Measurements from ENCODE around the gene TMEM53. TPM values are rescaled to one million over a fixed set of nuclear protein-coding genes. Genes with fewer than 3 reads are reported as not detected.

The TMEM53 gene
- total RNA-seq, 1 donor, result 6.9 TPM

DNA sequence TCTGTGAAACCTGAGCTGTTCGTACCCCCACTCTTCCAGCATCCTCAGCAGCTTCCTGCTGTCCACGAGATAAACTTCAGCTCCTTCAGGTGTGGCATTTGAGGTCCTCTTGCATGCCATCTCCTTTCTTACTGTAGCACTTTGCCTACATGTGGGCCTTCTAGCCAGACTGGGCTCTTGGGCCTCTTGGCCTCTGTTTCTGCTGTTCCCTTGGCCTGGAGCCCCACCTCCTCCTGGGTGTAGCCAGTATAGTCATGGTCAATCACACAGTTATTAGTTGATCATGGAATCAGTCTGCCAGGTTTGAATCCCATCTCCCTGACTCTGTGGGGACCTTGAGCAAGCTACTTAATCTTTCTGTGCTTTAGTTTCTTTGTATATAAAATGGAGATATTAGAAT, 26.4 kb downstream of the TMEM53 start:
- Histone ChIP-seq H3K27ac (ENCODE audit: low read depth, low read length) (no peak overlapping the region), H3K4me1 (ENCODE audit: insufficient read depth, low read length) (peaks cover 11% of the 10 kb centered on the region), H3K4me3 (ENCODE audit: insufficient read depth, low read length) (no peak overlapping the region), H3K79me2 (ENCODE audit: insufficient read depth, low read length) (peaks cover 1% of the 10 kb centered on the region), H3K36me3 (ENCODE audit: insufficient read depth, low read length) (peaks cover 70% of the 10 kb centered on the region), H3K4me2 (ENCODE audit: insufficient read depth, low read length) (no peak overlapping the region), H3K27me3 (ENCODE audit: insufficient read depth, low read length) (no peaks in the 10 kb centered on the region), H2AFZ (ENCODE audit: low read length) (no peak overlapping the region), H4K20me1 (ENCODE audit: insufficient read depth, low read length) (peaks cover 4% of the 10 kb centered on the region), H3K9me3 (ENCODE audit: low read depth, low read length) (no peaks in the 10 kb centered on the region)
- TF ChIP-seq, protein P1, sequence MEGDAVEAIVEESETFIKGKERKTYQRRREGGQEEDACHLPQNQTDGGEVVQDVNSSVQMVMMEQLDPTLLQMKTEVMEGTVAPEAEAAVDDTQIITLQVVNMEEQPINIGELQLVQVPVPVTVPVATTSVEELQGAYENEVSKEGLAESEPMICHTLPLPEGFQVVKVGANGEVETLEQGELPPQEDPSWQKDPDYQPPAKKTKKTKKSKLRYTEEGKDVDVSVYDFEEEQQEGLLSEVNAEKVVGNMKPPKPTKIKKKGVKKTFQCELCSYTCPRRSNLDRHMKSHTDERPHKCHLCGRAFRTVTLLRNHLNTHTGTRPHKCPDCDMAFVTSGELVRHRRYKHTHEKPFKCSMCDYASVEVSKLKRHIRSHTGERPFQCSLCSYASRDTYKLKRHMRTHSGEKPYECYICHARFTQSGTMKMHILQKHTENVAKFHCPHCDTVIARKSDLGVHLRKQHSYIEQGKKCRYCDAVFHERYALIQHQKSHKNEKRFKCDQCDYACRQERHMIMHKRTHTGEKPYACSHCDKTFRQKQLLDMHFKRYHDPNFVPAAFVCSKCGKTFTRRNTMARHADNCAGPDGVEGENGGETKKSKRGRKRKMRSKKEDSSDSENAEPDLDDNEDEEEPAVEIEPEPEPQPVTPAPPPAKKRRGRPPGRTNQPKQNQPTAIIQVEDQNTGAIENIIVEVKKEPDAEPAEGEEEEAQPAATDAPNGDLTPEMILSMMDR (IDR thresholded peaks at IDR 0.05; ENCODE audit: extremely low read depth, low read depth, low read length), result no peak
- DNase-seq (ENCODE audit: insufficient read length, low spot score, missing footprints), result peak; percentile 69

DNA sequence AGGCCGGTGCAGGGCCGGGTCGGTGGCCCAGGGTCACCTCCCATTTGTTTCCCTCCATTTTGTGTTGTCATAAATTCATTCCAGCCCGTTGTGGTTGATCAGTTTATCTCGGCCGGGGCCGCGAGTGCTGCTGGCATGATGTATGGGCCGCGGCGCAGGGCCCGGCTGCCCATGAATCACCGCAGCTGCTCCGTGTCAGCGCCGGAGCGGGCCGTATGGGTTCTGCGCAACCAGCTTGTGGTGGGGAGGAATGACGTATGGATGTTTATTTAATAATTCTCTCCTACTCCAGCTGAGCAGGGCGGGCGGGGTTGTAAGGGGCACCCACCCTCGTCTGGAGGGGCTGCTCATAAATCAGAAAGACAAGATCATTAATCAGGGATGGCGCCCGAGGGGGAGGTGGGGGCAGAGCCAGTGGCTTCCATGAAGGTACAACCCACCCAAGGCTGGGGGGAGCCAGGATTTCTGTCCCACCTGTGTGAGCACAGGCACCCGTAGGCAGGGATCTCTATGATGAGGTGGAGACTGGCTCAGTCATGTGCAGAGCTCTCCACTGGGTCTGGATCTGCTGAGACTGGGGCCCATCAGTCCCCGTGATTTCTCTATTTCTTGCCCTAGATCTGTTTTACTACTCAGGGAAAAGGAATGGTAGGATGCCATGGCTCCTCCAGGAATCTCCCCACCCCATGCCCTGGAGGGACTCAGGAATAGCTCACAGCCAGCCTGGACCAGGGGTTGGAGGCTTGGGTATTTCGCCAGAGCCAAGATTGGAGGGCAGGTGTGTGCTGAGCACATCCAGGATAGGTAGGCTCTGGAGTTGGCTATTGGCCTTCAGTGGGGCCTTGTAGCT, 27.8 kb downstream of the TMEM53 start:
- peak; percentile 55 for DNase-seq (ENCODE audit: insufficient read length, low spot score, missing footprints)
- Histone ChIP-seq H4K20me1 (ENCODE audit: insufficient read depth, low read length) (no peaks in the 10 kb centered on the region), H3K9me3 (ENCODE audit: low read depth, low read length) (no peaks in the 10 kb centered on the region), H3K27me3 (ENCODE audit: insufficient read depth, low read length) (no peaks in the 10 kb centered on the region), H3K27ac (ENCODE audit: low read depth, low read length) (peak overlapping the region; percentile 50), H3K4me2 (ENCODE audit: insufficient read depth, low read length) (no peak overlapping the region), H3K4me1 (ENCODE audit: insufficient read depth, low read length) (peaks cover 14% of the 10 kb centered on the region), H3K36me3 (ENCODE audit: insufficient read depth, low read length) (peaks cover 73% of the 10 kb centered on the region), H3K79me2 (ENCODE audit: insufficient read depth, low read length) (peaks cover 2% of the 10 kb centered on the region), H2AFZ (ENCODE audit: low read length) (no peak overlapping the region), H3K4me3 (ENCODE audit: insufficient read depth, low read length) (no peak overlapping the region)
- TF ChIP-seq, protein P1 (IDR thresholded peaks at IDR 0.05; ENCODE audit: extremely low read depth, low read depth, low read length), result no peak

DNA sequence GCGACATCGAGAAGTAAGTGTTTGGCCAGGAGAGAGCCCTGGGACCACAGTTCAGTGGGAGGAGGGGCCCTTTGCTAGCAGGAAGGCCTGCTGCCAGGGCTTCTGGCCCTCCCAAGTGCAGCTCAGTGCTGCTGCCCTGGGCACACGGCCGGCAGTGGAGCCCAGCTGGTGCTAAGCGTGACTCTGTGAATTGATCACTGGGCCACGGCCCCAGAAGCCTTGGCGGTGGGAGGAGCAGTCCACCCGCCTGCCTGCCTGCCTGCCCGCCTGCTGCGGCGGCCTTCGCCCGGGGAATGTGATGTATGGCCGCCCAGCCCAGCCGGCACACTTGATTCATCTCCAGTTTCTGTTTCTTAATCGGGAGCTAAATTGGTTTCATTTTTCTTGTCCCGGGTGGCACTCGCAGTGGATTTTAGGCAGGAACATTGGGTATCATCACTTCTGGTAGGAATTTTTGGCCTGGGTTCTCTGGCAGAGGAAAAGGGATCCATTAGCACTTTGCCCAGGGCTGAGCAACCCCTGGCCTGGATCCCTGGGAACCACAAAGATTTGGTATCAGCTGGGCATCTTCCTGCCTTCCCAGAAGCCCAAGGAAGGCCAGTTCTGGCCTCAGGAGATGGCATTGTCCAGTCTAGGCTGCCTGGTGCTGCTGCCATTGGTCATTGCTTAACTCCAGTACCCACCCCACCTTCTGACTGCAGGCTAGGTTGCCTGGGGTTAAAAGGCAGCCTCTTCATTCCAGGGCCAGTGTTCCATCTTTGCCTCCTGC, 28.6 kb downstream of the TMEM53 start:
- Histone ChIP-seq H3K4me3 (ENCODE audit: insufficient read depth, low read length) (no peak overlapping the region), H3K4me2 (ENCODE audit: insufficient read depth, low read length) (peak overlapping the region; percentile 38), H3K36me3 (ENCODE audit: insufficient read depth, low read length) (peaks cover 75% of the 10 kb centered on the region), H3K79me2 (ENCODE audit: insufficient read depth, low read length) (peaks cover 4% of the 10 kb centered on the region), H3K9me3 (ENCODE audit: low read depth, low read length) (no peaks in the 10 kb centered on the region), H3K4me1 (ENCODE audit: insufficient read depth, low read length) (peaks cover 14% of the 10 kb centered on the region), H3K27ac (ENCODE audit: low read depth, low read length) (peak overlapping the region; percentile 50), H4K20me1 (ENCODE audit: insufficient read depth, low read length) (no peaks in the 10 kb centered on the region), H2AFZ (ENCODE audit: low read length) (peak overlapping the region; percentile 68), H3K27me3 (ENCODE audit: insufficient read depth, low read length) (no peaks in the 10 kb centered on the region)
- TF ChIP-seq, protein P1 (IDR thresholded peaks at IDR 0.05; ENCODE audit: extremely low read depth, low read depth, low read length), result no peak
- peak; percentile 97 for DNase-seq (ENCODE audit: insufficient read length, low spot score, missing footprints)

DNA sequence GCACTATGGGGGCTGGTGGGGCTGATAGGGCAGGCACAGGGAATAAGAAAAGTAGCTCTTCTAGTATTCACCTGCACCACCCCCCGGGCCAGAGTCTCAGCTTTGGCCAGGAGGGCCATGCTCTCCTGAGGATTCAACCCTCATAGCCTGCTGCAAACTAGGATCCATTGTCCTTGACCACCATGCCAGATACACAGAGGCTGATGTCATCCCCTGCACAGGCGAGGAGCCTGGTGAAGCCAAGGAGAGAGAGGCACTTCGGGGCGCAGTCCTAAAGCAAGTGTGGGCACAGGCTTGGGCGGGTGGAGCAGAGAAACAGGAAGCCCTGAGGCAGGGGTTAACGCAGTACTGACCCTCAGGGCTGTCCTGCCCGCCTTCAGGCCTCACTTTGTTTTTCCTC, 29.5 kb downstream of the TMEM53 start:
- Histone ChIP-seq H2AFZ (ENCODE audit: low read length) (no peak overlapping the region), H3K4me2 (ENCODE audit: insufficient read depth, low read length) (no peak overlapping the region), H3K79me2 (ENCODE audit: insufficient read depth, low read length) (peaks cover 4% of the 10 kb centered on the region), H3K27ac (ENCODE audit: low read depth, low read length) (peak overlapping the region; percentile 3), H3K4me1 (ENCODE audit: insufficient read depth, low read length) (peaks cover 14% of the 10 kb centered on the region), H4K20me1 (ENCODE audit: insufficient read depth, low read length) (no peaks in the 10 kb centered on the region), H3K4me3 (ENCODE audit: insufficient read depth, low read length) (no peak overlapping the region), H3K9me3 (ENCODE audit: low read depth, low read length) (no peaks in the 10 kb centered on the region), H3K36me3 (ENCODE audit: insufficient read depth, low read length) (peaks cover 76% of the 10 kb centered on the region), H3K27me3 (ENCODE audit: insufficient read depth, low read length) (no peaks in the 10 kb centered on the region)
- TF ChIP-seq, protein P1 (IDR thresholded peaks at IDR 0.05; ENCODE audit: extremely low read depth, low read depth, low read length), result no peak
- DNase-seq (ENCODE audit: insufficient read length, low spot score, missing footprints), result peak; percentile 38

All from osteoblast (primary cell).